GM18499 (cell line): ENCODE measurements around the gene APBA2.

Source experiments
- ATAC-seq: cut with Tn5 transposase; IDR thresholded peaks from one replicate; pipeline ENCODE4 v1.9.1; 2021; ENCODE audit warnings: moderate number of reproducible peaks; ENCODE audit not compliant: insufficient read depth, unreplicated experiment

APBA2 gene

GRCh38 chr15:28992336-28992864 lies 106.6 kb downstream of the APBA2 start:
- ATAC-seq = no peak

GRCh38 chr15:28993051-28993719 lies 107.4 kb downstream of the APBA2 start:
- ATAC-seq = no peak

- no peak for ATAC-seq
Measured at GRCh38 chr15:28993720-28994053, 107.9 kb downstream of the APBA2 start.

GRCh38 chr15:28994142-28994830 lies 108.5 kb downstream of the APBA2 start:
- ATAC-seq = no peak

- ATAC-seq = no peak
Measured at GRCh38 chr15:28994831-28995596, 109.2 kb downstream of the APBA2 start.

- no peak for ATAC-seq
Measured at GRCh38 chr15:28995705-28996104, 109.9 kb downstream of the APBA2 start.

GRCh38 chr15:28996289-28996688 lies 110.5 kb downstream of the APBA2 start:
- no peak for ATAC-seq

GRCh38 chr15:28996953-28997352 lies 111.2 kb downstream of the APBA2 start:
- no peak for ATAC-seq

- ATAC-seq = no peak
Measured at GRCh38 chr15:28997791-28998190, 112.0 kb downstream of the APBA2 start.

GRCh38 chr15:28998511-28998910 lies 112.7 kb downstream of the APBA2 start:
- ATAC-seq = no peak

GRCh38 chr15:29003191-29003839 lies 117.5 kb downstream of the APBA2 start:
- no peak for ATAC-seq

GRCh38 chr15:29003840-29004233 lies 118.1 kb downstream of the APBA2 start:
- ATAC-seq = no peak

- no peak for ATAC-seq
Measured at GRCh38 chr15:29005931-29006330, 120.2 kb downstream of the APBA2 start.

GRCh38 chr15:29008846-29009245 lies 123.1 kb downstream of the APBA2 start:
- no peak for ATAC-seq

GRCh38 chr15:29012097-29012496 lies 126.3 kb downstream of the APBA2 start:
- no peak for ATAC-seq

GRCh38 chr15:29014493-29014892 lies 128.7 kb downstream of the APBA2 start:
- no peak for ATAC-seq

GRCh38 chr15:29016518-29016917 lies 130.7 kb downstream of the APBA2 start:
- no peak for ATAC-seq

- no peak for ATAC-seq
Measured at GRCh38 chr15:29018120-29018805, 132.5 kb downstream of the APBA2 start.

- no peak for ATAC-seq
Measured at GRCh38 chr15:29018995-29019976, 133.5 kb downstream of the APBA2 start.
